ENCODE results near the gene ATP5IF1.

ATP5IF1 gene

DNA sequence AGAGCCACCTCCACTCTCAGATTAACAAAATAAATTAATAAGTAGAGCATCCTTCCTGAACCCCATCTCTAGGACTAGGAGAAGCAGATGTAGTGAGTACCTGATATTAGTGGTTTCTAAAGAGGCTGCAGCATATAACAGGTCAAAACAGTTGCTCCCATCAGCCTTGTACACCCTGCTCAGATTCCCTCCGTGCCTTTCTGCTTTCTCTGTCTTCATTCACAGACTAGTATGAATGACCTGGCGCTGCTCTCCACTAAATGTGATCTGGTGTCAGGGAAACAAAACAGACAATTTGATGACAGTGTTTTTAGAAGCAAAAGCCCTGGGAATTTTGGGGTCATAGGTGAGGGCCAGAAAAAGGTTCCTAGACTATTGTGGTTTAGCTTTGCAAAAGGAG, 31.7 kb downstream of the ATP5IF1 start:
- DNase-seq = no peak

DNA sequence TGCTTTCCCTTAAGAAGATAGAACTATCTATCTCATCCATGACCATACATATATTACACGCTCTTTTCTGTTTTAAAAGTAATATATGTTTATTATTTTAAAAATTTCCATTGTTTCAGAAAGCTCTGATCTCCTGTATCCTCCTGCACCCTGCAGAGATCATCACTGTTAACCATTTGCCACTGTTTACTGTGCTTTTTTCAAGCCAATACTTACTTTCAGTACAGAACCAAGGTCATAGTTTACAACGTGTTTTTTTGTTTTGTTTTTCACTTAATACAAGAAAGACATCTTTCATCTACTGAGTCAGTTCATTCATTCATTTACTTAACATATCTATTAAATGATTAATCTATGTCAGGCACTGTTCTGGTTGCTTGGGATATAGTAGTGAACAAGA, 33.6 kb downstream of the ATP5IF1 start:
- DNase-seq = no peak

DNA sequence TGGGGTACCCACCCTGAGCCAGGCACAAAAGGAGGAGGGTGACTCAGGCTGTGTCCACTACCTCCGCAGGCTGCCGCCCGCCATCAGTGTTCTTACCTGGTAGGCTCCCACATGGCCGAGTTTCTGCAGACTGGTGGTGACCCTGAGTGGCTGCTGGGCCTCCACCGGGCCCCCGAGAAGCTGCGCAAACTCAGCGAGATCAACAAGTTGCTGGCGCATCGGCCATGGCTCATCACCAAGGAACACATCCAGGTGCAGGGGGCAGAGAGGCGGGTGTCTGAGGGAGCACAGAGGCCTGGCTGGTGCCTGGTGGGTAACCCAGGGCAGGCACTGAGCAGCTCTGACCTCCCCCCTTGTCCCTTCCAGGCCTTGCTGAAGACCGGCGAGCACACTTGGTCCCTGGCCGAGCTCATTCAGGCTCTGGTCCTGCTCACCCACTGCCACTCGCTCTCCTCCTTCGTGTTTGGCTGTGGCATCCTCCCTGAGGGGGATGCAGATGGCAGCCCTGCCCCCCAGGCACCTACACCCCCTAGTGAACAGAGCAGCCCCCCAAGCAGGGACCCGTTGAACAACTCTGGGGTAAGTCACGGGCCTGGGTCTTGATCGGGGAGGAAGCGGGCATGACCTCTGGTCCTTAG, 36.4 kb downstream of the ATP5IF1 start:
- DNase-seq = no peak

DNA sequence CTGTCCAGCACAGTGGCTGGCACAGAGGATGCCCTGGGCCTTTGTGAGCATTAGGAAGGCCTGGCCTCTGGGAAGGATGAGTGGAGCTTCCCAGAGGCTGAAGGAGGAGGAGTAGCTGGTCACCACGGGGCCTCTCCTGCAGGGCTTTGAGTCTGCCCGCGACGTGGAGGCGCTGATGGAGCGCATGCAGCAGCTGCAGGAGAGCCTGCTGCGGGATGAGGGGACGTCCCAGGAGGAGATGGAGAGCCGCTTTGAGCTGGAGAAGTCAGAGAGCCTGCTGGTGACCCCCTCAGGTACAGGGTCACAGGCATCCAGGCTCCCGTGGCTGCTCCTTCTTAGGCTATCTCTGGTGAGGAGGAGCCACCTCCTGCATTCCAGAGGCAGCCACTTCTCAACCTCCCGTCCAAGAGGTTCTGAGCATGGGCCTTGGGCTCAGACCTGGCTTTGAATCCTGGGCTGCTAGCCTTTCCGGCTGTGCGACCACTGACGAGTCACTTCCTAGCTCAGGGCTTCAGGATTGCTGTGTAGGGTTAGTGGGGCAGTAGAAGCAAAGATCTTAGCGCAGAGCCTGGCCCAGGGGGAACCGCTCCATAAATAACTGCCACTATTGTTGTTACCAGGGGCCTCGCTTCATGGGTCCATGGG, 37.4 kb downstream of the ATP5IF1 start:
- no peak for DNase-seq

DNA sequence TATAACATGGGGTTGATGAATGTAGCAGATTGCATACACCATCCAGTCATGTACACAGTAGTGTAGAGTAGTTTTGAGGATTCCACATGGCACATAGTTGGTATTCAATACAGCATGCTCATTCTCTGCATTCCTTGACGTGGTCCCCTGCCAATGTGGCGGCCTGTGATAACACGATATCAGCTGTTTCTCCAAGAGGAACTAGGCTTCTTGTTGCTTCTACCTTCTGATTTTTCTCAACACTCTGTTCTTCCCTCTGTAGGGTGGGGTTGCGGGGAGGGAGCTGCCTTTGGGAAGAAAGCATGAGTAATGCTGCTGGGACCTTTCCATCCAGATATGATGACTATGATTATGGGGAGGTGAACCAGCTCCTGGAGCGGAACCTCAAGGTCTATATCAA, 42.8 kb downstream of the ATP5IF1 start:
- no peak for DNase-seq

DNA sequence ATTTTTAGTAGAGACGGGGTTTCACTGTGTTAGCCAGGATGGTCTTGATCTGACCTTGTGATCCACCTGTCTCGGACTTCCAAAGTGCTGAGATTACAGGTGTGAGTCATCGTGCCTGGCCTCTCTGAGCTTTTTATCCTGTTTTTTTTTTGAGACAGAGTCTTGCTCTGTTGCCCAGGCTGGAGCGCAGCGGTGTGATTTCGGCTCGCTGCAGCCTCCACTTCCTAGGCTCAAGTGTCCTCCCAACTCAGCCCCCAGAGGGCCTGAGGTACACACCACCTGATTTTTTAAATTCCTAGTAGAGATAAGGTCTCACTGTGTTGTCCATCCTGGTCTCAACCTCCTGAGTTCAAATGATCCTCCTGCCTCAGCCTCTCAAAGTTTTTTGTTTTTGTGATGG, 43.8 kb downstream of the ATP5IF1 start:
- DNase-seq = no peak

DNA sequence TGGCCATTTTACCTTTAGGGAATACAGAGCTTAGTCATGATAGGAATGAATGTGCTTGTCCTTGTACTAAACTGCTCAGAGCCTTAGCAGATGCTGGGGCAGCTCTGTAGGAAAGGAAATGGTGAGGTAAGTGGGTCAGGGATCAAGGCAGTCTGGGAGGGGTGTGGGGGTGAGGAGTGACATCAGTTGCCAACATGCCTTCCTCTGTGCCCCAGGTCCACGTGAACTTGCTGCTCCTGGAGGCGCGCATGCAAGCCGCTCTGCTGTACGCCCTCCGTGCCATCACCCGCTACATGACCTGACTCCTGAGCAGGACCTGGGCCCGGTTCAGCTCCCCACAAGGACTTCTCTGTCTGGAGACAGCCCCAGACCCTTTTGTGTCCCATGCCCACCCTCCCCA, 44.6 kb downstream of the ATP5IF1 start:
- DNase-seq = no peak

DNA sequence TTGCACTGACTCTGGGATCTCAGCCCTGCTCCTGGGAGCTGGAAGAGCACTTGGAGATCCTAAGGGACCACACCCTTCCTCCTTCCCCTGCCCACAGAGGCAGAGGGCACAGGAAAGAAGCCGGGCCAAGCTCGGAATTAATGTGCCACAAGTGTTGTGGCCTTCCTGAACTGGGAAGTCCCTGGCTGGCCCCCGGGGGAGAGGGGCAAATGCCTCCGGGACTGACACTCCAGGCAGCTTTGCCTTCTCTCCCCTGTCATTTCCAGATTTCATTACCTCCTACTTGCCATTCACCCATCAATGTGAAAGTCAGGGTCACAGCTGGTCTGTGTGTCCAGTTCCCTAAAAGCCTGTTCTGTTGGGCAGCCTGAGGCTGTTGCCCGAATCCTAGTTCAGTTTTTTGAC, 45.1 kb downstream of the ATP5IF1 start:
- DNase-seq = no peak

DNA sequence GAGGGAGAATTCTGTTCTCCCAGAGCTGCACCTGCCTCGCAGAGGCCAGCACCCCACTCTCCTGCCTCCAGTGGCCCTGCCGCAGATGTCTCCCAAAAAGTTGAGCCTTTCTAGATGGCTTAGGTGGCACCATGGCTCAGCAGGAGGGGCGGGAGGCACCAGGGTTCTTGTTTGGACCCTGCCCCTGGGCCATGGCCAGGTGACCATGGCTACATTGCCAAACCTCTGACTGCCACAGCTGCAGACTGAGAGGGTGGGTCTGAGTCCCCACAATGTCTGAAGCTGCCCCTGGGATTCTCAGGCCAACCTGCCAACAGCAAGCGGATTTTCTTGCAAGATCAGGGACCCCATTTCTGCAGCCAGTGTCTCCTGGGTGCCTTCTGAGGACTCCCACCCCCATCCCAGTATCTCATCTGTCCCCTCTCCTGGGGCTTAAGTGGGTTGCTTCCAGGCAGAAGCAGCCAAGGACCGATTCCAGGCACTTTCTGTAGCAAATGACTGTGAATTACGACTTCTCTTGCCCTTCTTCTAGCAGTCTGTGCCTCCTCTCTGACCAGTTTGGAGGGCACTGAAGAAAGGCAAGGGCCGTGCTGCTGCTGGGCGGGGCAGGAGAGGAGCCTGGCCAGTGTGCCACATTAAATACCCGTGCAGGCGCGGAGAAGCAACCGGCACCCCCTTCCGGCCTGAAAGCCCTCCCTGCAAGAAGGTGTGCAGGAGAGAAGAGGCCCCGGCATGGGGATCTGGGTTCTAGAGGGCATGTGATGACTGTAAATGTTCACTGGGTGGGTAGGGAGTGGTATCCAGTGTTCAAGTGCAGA, 45.9 kb downstream of the ATP5IF1 start:
- DNase-seq = no peak

DNA sequence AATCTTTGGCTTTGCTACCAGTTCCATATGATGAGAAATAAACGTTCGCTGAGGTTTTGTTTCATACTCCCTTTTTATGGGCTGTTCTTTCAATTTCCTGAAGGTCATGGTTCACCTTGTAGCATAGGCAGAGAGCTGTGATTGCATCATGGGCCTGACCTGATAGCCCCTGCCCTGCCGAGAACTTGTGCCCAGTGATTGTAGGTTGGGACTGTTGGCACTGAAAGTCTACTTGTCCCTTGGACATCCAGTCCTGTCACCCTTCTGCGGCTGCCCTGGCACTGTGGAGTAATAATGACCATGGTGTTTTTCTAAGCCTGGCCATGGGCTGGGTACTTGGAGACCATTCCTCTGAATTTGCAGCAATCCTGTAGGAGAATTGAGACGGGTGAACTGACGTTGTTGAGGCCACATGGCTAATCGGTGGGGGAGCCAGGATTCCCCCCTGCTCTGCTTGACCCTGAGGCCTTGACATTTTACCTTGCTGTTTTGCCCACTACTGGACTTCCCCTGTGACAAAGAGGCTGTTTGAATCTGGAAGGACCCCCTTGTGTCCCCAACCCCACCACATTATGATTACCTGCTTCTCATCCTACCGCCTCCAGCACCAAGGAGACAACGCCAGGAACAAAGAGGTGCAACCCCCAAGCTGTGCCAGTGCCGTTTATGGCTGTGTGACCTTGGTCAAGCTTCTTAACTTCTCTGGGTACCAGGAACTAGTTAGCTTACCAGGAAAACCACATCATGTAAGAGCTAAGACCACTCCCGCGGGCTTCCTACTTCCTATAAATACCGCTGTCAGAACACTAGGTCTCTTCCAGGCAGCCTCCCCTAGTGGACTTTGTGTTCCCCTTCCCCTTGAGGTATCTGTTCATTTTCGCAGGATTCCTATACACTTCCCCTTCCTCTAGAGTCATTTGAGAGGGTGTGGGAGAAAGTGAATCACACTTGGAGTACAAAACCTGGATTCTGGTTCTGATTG, 46.8 kb downstream of the ATP5IF1 start:
- DNase-seq = no peak

DNA sequence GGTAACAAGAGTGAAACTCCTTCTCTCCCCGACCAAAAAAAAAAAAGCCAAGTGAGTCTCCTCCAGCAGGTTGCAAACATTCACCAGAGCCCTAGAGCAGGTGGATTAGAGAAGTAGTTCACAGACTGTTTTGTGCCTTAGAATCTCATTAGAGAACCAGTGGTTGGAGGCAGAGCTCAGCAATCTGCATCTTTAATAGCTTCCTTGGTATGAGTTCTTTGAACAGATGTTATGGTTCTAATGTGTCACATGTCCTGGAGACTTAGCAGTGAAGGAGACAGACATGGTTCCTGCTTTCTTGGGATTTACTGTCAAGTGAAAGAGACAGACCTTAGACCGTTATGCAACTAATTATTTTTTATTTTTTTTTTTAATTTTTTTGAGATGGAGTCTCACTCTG, 50.2 kb downstream of the ATP5IF1 start:
- no peak for DNase-seq

Measured in NCI-H510A treated with DMSO at 0.1 percent for 48 hours (cell line).